ENCODE data around the gene RLN3. TPM values are rescaled to one million over a fixed set of nuclear protein-coding genes. Genes with fewer than 3 reads are reported as not detected.
"Not testable (repeated sequence)": the region's sequence is repeated elsewhere in the genome, so short reads cannot be mapped to it uniquely, and the experiment has no call there.

Gene RLN3
- total and polyA plus RNA-seq, 9 of the 15 experiments (the other 6 are each of a cell fraction or from before 2014, with no cell fraction given): 0.31 to 1.2 (median 0.71) TPM; not detected in 6

DNA sequence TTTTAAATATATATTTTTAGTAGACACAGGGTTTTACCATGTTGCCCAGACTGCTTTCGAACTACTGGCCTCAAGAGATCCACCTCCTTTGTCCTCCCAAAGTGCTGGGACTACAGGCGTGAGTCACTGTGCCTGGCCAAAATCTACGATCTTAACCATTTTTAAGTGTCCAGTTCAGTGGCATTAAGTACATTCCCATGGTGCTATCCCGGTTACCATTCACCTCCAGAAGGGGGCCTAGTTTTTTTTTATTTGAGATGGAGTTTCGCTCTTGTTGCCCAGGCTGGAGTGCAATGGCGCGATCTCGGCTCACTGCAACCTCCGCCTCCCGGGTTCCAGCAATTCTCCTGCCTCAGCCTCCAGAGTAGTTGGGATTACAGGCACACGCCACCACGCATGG lies 7.2 kb downstream of the RLN3 start:
- H2AFZ ChIP-seq (ENCODE audit: low read depth, low read length): not testable (repeated sequence)

More for the DNA sequence above, 7.2 kb downstream of the RLN3 start:
- H4K20me1 ChIP-seq (replicated peaks; ENCODE audit: control insufficient read depth, insufficient read depth, low read length); H3K4me3 ChIP-seq; H3K79me2 ChIP-seq (ENCODE audit: control insufficient read depth, insufficient read depth, low read length); H3K9me3 ChIP-seq (replicated peaks; ENCODE audit: control insufficient read depth, insufficient read depth, low read depth, low read length); ATAC-seq; in situ Hi-C loops (cut with MboI); H3K9me1 ChIP-seq (ENCODE audit: control insufficient read depth, insufficient read depth, low read length); H3K36me3 ChIP-seq (ENCODE audit: control insufficient read depth, insufficient read depth, low read length); BruUV-seq (replicated peaks); H3K4me2 ChIP-seq (ENCODE audit: insufficient read depth, low read length); H3K9ac ChIP-seq (ENCODE audit: insufficient read depth in 1 of 2, low read depth in 2 of 2, low read length in 2 of 2); H3K27me3 ChIP-seq (ENCODE audit: control insufficient read depth in 2 of 2, insufficient read depth in 2 of 2, low read length in 2 of 2): not testable (repeated sequence)
- FAIRE-seq: peak; percentile 56
- POLR2A ChIA-PET: interaction anchor here (1.1 kb wide), 1 partner anchor 58 kb away, joined by 5 read pairs; no protein-coding TSS in a partner anchor
- WGBS (ENCODE audit: insufficient coverage, low coverage, missing lambda C conversion rate): 70% methylated on average over 12 of the region's 12 CpGs
- CTCF ChIA-PET (ENCODE audit: low intra/inter-chr PET ratio): interaction anchor here (0.6 kb wide), 1 partner anchor 58 kb away, joined by 3 read pairs; no protein-coding TSS in a partner anchor
- intact Hi-C loops (cut with micrococcal nuclease): loop anchor here (10.0 kb wide), 1 partner anchor 80 kb away; the partner anchor contains the start of gene DCAF15
- DNase-seq (ENCODE audit: extremely low read depth in 1 of 4, low spot score in 3 of 4): peak; percentile 10 to 47 (median 16)
- H3K4me1 ChIP-seq (replicated peaks in 1 of 2; ENCODE audit: control insufficient read depth in 2 of 2, insufficient read depth in 2 of 2, low read length in 2 of 2): peaks cover 5 to 34% of the 10 kb centered on the region in 2 experiments; a peak in 3 of 5 replicates
- H3K27ac ChIP-seq (ENCODE audit: extremely low read depth, low read depth, low read length): peak overlapping the region; percentile 30; the same call in 1 of the 3 replicates
- TF ChIP-seq, protein P1, sequence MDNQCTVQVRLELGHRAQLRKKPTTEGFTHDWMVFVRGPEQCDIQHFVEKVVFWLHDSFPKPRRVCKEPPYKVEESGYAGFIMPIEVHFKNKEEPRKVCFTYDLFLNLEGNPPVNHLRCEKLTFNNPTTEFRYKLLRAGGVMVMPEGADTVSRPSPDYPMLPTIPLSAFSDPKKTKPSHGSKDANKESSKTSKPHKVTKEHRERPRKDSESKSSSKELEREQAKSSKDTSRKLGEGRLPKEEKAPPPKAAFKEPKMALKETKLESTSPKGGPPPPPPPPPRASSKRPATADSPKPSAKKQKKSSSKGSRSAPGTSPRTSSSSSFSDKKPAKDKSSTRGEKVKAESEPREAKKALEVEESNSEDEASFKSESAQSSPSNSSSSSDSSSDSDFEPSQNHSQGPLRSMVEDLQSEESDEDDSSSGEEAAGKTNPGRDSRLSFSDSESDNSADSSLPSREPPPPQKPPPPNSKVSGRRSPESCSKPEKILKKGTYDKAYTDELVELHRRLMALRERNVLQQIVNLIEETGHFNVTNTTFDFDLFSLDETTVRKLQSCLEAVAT (IDR thresholded peaks at IDR 0.05): peak in 1 of 2 experiments; percentile 67; a peak in 1 of 4 replicates
- 0 out of 2 replicates have a peak, but pooled peaks have one; percentile 27 for TF ChIP-seq GATAD2A (IDR thresholded peaks at IDR 0.05)
- TF ChIP-seq, protein P2, sequence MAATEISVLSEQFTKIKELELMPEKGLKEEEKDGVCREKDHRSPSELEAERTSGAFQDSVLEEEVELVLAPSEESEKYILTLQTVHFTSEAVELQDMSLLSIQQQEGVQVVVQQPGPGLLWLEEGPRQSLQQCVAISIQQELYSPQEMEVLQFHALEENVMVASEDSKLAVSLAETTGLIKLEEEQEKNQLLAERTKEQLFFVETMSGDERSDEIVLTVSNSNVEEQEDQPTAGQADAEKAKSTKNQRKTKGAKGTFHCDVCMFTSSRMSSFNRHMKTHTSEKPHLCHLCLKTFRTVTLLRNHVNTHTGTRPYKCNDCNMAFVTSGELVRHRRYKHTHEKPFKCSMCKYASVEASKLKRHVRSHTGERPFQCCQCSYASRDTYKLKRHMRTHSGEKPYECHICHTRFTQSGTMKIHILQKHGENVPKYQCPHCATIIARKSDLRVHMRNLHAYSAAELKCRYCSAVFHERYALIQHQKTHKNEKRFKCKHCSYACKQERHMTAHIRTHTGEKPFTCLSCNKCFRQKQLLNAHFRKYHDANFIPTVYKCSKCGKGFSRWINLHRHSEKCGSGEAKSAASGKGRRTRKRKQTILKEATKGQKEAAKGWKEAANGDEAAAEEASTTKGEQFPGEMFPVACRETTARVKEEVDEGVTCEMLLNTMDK (IDR thresholded peaks at IDR 0.05; ENCODE audit: borderline replicate concordance, insufficient read depth, low read depth, low read length, poor library complexity, severe bottlenecking): peak; percentile 67
- TF ChIP-seq, protein P3, sequence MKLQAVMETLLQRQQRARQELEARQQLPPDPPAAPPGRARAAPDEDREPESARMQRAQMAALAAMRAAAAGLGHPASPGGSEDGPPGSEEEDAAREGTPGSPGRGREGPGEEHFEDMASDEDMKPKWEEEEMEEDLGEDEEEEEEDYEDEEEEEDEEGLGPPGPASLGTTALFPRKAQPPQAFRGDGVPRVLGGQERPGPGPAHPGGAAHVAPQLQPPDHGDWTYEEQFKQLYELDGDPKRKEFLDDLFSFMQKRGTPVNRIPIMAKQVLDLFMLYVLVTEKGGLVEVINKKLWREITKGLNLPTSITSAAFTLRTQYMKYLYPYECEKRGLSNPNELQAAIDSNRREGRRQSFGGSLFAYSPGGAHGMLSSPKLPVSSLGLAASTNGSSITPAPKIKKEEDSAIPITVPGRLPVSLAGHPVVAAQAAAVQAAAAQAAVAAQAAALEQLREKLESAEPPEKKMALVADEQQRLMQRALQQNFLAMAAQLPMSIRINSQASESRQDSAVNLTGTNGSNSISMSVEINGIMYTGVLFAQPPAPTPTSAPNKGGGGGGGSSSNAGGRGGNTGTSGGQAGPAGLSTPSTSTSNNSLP (IDR thresholded peaks at IDR 0.05; ENCODE audit: borderline replicate concordance, low read depth, low read length): 0 out of 2 replicates have a peak, but pooled peaks have one; percentile 9
- TF ChIP-seq, protein P4, sequence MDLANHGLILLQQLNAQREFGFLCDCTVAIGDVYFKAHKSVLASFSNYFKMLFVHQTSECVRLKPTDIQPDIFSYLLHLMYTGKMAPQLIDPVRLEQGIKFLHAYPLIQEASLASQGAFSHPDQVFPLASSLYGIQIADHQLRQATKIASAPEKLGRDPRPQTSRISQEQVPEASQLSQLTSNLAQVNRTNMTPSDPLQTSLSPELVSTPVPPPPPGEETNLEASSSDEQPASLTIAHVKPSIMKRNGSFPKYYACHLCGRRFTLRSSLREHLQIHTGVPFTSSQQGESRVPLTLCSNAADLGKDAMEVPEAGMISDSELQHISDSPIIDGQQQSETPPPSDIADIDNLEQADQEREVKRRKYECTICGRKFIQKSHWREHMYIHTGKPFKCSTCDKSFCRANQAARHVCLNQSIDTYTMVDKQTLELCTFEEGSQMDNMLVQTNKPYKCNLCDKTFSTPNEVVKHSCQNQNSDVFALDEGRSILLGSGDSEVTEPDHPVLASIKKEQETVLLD (IDR thresholded peaks at IDR 0.05): 0 out of 2 replicates have a peak, but pooled peaks have one; percentile 18
- peak in 1 of 2 experiments; percentile 12; a peak in 2 of 4 replicates for TF ChIP-seq RAD21 (CRISPR knock-in tag; conservative IDR thresholded peaks at IDR 0.05 in 1 of 2, IDR thresholded peaks at IDR 0.05 in 1 of 2)
- TF ChIP-seq, protein P5, sequence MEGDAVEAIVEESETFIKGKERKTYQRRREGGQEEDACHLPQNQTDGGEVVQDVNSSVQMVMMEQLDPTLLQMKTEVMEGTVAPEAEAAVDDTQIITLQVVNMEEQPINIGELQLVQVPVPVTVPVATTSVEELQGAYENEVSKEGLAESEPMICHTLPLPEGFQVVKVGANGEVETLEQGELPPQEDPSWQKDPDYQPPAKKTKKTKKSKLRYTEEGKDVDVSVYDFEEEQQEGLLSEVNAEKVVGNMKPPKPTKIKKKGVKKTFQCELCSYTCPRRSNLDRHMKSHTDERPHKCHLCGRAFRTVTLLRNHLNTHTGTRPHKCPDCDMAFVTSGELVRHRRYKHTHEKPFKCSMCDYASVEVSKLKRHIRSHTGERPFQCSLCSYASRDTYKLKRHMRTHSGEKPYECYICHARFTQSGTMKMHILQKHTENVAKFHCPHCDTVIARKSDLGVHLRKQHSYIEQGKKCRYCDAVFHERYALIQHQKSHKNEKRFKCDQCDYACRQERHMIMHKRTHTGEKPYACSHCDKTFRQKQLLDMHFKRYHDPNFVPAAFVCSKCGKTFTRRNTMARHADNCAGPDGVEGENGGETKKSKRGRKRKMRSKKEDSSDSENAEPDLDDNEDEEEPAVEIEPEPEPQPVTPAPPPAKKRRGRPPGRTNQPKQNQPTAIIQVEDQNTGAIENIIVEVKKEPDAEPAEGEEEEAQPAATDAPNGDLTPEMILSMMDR (IDR thresholded peaks at IDR 0.05 in 2 of 3, conservative IDR thresholded peaks at IDR 0.05 in 1 of 3; ENCODE audit: insufficient read depth in 2 of 3, low read depth in 1 of 3, low read length in 3 of 3): peak in 2 of 3 experiments; percentile 15 to 29; a peak in 2 of 6 replicates
- TF ChIP-seq BCOR (IDR thresholded peaks at IDR 0.05): 0 out of 2 replicates have a peak, but pooled peaks have one; percentile 28
- TF ChIP-seq SMARCA4 (IDR thresholded peaks at IDR 0.05): 0 out of 2 replicates have a peak, but pooled peaks have one; percentile 17
- peak; percentile 37; the same call in 1 of the 2 replicates for TF ChIP-seq ZEB2 (IDR thresholded peaks at IDR 0.05)
- peak; percentile 48; the same call in 1 of the 2 replicates for TF ChIP-seq ZNF384 (IDR thresholded peaks at IDR 0.05; ENCODE audit: low read depth, low read length)

Data from K562 (cell line).